Liver (tissue), 3 donors: ENCODE data around the gene EARS2.

Source experiments
- EGR1 ChIP-seq, 2 donors: IDR thresholded peaks; 2 replicates each; pipeline ENCODE4 v1.6.1; 2016 to 2018; ENCODE audit warnings: antibody characterized with exemption in 2 of 2, low read depth in 2 of 2
- FOXA1 ChIP-seq: IDR thresholded peaks from 2 replicates; pipeline ENCODE4 v1.6.1; 2016; ENCODE audit warnings: antibody characterized with exemption
- JUND ChIP-seq, 2 donors: IDR thresholded peaks; 2 replicates each; pipeline ENCODE4 v1.6.1; 2016; ENCODE audit warnings: antibody characterized with exemption in 2 of 2
- MAX ChIP-seq: IDR thresholded peaks from 2 replicates; pipeline ENCODE4 v1.6.1; 2016; ENCODE audit warnings: antibody characterized with exemption
- REST ChIP-seq: IDR thresholded peaks from 2 replicates; pipeline ENCODE4 v1.6.1; 2016; ENCODE audit warnings: antibody characterized with exemption, mild to moderate bottlenecking
- TAF1 ChIP-seq: conservative IDR thresholded peaks from 2 replicates; pipeline ENCODE4 v1.6.1; 2016; ENCODE audit warnings: antibody characterized with exemption, mild to moderate bottlenecking
- YY1 ChIP-seq: IDR thresholded peaks from 2 replicates; pipeline ENCODE4 v1.6.1; 2016; ENCODE audit warnings: antibody characterized with exemption, mild to moderate bottlenecking
- TF ChIP-seq, protein P1 (sequence below): fragments of 150-350 bp; IDR thresholded peaks from 2 replicates; pipeline ENCODE4 v1.5.1; 2017; ENCODE audit warnings: improper control_type of control experiment, low read depth, low read length; ENCODE audit not compliant: missing input control
- TF ChIP-seq, protein P2 (sequence below): IDR thresholded peaks from 2 replicates; pipeline ENCODE4 v1.6.1; 2016; ENCODE audit warnings: antibody characterized with exemption
- donor health status: healthy.
- donor health status: healthy.

DNA sequence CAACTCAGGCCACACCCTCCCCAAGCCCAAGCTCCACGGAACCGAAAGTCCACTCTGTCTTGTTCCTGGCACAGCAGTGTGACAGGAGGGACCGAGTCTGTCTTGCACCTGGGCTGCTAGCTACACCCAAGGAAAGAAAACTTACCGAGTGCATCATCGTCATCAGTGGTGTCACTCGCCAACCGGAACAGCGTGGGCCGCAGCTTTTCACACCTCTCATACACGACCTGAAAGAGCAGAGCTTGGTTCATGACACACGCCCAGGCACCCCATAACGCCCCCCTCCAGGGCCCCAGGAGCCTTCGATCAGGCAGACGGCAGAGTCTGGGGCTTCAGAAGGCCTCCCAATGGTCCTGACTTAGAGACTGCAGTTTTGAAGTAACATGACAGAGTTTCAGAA lies 74.4 kb downstream of the EARS2 start:
- TF ChIP-seq JUND (IDR thresholded peaks at IDR 0.05) (no peak), TAF1 (no peak), REST (no peak), EGR1 (IDR thresholded peaks at IDR 0.05; ENCODE audit: low read depth in 2 of 2) (no peak), MAX (no peak), FOXA1 (no peak), YY1 (no peak)
- TF ChIP-seq, protein P1, sequence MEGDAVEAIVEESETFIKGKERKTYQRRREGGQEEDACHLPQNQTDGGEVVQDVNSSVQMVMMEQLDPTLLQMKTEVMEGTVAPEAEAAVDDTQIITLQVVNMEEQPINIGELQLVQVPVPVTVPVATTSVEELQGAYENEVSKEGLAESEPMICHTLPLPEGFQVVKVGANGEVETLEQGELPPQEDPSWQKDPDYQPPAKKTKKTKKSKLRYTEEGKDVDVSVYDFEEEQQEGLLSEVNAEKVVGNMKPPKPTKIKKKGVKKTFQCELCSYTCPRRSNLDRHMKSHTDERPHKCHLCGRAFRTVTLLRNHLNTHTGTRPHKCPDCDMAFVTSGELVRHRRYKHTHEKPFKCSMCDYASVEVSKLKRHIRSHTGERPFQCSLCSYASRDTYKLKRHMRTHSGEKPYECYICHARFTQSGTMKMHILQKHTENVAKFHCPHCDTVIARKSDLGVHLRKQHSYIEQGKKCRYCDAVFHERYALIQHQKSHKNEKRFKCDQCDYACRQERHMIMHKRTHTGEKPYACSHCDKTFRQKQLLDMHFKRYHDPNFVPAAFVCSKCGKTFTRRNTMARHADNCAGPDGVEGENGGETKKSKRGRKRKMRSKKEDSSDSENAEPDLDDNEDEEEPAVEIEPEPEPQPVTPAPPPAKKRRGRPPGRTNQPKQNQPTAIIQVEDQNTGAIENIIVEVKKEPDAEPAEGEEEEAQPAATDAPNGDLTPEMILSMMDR: no peak
- TF ChIP-seq, protein P2, sequence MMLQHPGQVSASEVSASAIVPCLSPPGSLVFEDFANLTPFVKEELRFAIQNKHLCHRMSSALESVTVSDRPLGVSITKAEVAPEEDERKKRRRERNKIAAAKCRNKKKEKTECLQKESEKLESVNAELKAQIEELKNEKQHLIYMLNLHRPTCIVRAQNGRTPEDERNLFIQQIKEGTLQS: no peak
